HPDE6-E6E7 (cell line): ENCODE data around the gene KAZN.
"Not testable (repeated sequence)": the region's sequence is repeated elsewhere in the genome, so short reads cannot be mapped to it uniquely, and the experiment has no call there.

Experiments
- DNase-seq: peaks from one replicate; pipeline ENCODE4 v3.0.0; 2011; ENCODE audit warnings: missing footprints; ENCODE audit errors: extremely low spot score

The KAZN gene

GRCh38 chr1:14955402-14955801 lies 356.9 kb downstream of the KAZN start:
- no peak for DNase-seq

- no peak for DNase-seq
Measured at GRCh38 chr1:14955976-14956375, 357.5 kb downstream of the KAZN start.

- no peak for DNase-seq
Measured at GRCh38 chr1:14956579-14957195, 358.2 kb downstream of the KAZN start.

- no peak for DNase-seq
Measured at GRCh38 chr1:14957375-14958098, 359.1 kb downstream of the KAZN start.

GRCh38 chr1:14958249-14959058 lies 360.0 kb downstream of the KAZN start:
- DNase-seq, result no peak

- no peak for DNase-seq
Measured at GRCh38 chr1:14959059-14959694, 360.7 kb downstream of the KAZN start.

- no peak for DNase-seq
Measured at GRCh38 chr1:14961661-14962267, 363.3 kb downstream of the KAZN start.

GRCh38 chr1:14962407-14962806 lies 363.9 kb downstream of the KAZN start:
- DNase-seq, result no peak

- not testable (repeated sequence) for DNase-seq
Measured at GRCh38 chr1:14963791-14964710, 365.6 kb downstream of the KAZN start.

GRCh38 chr1:14964711-14965055 lies 366.2 kb downstream of the KAZN start:
- no peak for DNase-seq

- no peak for DNase-seq
Measured at GRCh38 chr1:14968251-14968851, 369.9 kb downstream of the KAZN start.

GRCh38 chr1:14969006-14969405 lies 370.5 kb downstream of the KAZN start:
- no peak for DNase-seq

GRCh38 chr1:14970115-14970798 lies 371.8 kb downstream of the KAZN start:
- peak; percentile 22 for DNase-seq

GRCh38 chr1:14970799-14971141 lies 372.3 kb downstream of the KAZN start:
- DNase-seq, result no peak

- DNase-seq, result no peak
Measured at GRCh38 chr1:14971221-14971620, 372.7 kb downstream of the KAZN start.

- DNase-seq, result no peak
Measured at GRCh38 chr1:14972107-14972506, 373.6 kb downstream of the KAZN start.

- DNase-seq, result no peak
Measured at GRCh38 chr1:14973773-14974172, 375.3 kb downstream of the KAZN start.

- DNase-seq, result no peak
Measured at GRCh38 chr1:14974361-14974760, 375.9 kb downstream of the KAZN start.

- no peak for DNase-seq
Measured at GRCh38 chr1:14975119-14975518, 376.6 kb downstream of the KAZN start.

GRCh38 chr1:14976256-14976655 lies 377.8 kb downstream of the KAZN start:
- no peak for DNase-seq
